ENCODE measurements around the gene PACS2. TPM values are rescaled to one million over a fixed set of nuclear protein-coding genes. Genes with fewer than 3 reads are reported as not detected.
A peak's percentile ranks its signal among the peaks of the same experiment; 100 is the strongest.

PACS2 gene
- total RNA-seq, 4 donors from 2014 or later: 37.1 to 116 (median 52.2) TPM

GRCh38 chr14:105384605-105385321, 70.2 kb downstream of the PACS2 start:
- no peaks in the 10 kb centered on the region for H3K27me3 ChIP-seq
- intact Hi-C loops (cut with DNase I; ENCODE audit: low total_unique reads): no loop called here
- peak in 1 of 2 donors; percentile 16 for DNase-seq
- no peaks in the 10 kb centered on the region for H3K4me1 ChIP-seq
- no peak overlapping the region for H3K27ac ChIP-seq
- TF ChIP-seq POLR2A (IDR thresholded peaks at IDR 0.05): no peak
- no peak for TF ChIP-seq CTCF (IDR thresholded peaks at IDR 0.05)
- H3K36me3 ChIP-seq: no peaks in the 10 kb centered on the region
- H3K9me3 ChIP-seq: no peaks in the 10 kb centered on the region
- no peak overlapping the region for H3K4me3 ChIP-seq

DNA sequence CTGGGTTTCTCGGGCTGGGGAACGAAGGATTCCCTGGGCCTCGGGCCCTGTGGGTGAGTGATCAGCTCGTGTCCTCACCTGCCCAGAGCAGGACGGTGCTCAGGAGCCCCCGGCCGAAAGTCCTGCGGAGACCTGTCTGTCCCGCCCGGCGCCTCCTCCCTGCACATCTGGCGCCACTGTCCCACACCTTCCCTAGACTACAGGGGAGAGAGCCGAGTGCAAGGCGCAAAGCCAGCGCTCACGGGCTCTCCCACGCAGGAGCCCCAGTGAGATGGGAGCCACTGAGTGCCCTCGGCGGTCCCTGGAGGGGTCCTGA, 70.7 kb downstream of the PACS2 start:
- no peak for DNase-seq

GRCh38 chr14:105385698-105386365, 71.3 kb downstream of the PACS2 start:
- H3K27me3 ChIP-seq: no peaks in the 10 kb centered on the region
- TF ChIP-seq CTCF (IDR thresholded peaks at IDR 0.05) (no peak), POLR2A (IDR thresholded peaks at IDR 0.05) (no peak)
- no peaks in the 10 kb centered on the region for H3K4me1 ChIP-seq
- intact Hi-C loops (cut with DNase I; ENCODE audit: low total_unique reads): no loop called here
- H3K36me3 ChIP-seq: no peaks in the 10 kb centered on the region
- H3K9me3 ChIP-seq: no peaks in the 10 kb centered on the region
- H3K27ac ChIP-seq: no peak overlapping the region
- no peak for DNase-seq
- no peak overlapping the region for H3K4me3 ChIP-seq

More for the DNA sequence above, 70.7 kb downstream of the PACS2 start:
- Histone ChIP-seq H3K27me3 (no peaks in the 10 kb centered on the region), H3K27ac (no peak overlapping the region), H3K9me3 (no peaks in the 10 kb centered on the region), H3K36me3 (no peaks in the 10 kb centered on the region), H3K4me1 (no peaks in the 10 kb centered on the region), H3K4me3 (no peak overlapping the region)
- TF ChIP-seq POLR2A (IDR thresholded peaks at IDR 0.05) (no peak), CTCF (IDR thresholded peaks at IDR 0.05) (no peak)
- intact Hi-C loops (cut with DNase I; ENCODE audit: low total_unique reads): no loop called here

GRCh38 chr14:105386581-105387529, 72.3 kb downstream of the PACS2 start:
- no peak for DNase-seq
- no peaks in the 10 kb centered on the region for H3K27me3 ChIP-seq
- H3K36me3 ChIP-seq: no peaks in the 10 kb centered on the region
- no peaks in the 10 kb centered on the region for H3K9me3 ChIP-seq
- H3K4me3 ChIP-seq: no peak overlapping the region
- TF ChIP-seq POLR2A (IDR thresholded peaks at IDR 0.05) (no peak), CTCF (IDR thresholded peaks at IDR 0.05) (no peak)
- no peak overlapping the region for H3K27ac ChIP-seq
- intact Hi-C loops (cut with DNase I; ENCODE audit: low total_unique reads): no loop called here
- no peaks in the 10 kb centered on the region for H3K4me1 ChIP-seq
